GM18526 (cell line): ENCODE data around the gene CPLANE1.
A peak's percentile ranks its signal among the peaks of the same experiment; 100 is the strongest.

Experiments used
- POLR2A ChIP-seq: IDR thresholded peaks from 3 replicates; pipeline ENCODE4 v1.6.1; 2011; ENCODE audit not compliant: insufficient read length; ENCODE audit errors: extremely low read depth

Gene CPLANE1

DNA sequence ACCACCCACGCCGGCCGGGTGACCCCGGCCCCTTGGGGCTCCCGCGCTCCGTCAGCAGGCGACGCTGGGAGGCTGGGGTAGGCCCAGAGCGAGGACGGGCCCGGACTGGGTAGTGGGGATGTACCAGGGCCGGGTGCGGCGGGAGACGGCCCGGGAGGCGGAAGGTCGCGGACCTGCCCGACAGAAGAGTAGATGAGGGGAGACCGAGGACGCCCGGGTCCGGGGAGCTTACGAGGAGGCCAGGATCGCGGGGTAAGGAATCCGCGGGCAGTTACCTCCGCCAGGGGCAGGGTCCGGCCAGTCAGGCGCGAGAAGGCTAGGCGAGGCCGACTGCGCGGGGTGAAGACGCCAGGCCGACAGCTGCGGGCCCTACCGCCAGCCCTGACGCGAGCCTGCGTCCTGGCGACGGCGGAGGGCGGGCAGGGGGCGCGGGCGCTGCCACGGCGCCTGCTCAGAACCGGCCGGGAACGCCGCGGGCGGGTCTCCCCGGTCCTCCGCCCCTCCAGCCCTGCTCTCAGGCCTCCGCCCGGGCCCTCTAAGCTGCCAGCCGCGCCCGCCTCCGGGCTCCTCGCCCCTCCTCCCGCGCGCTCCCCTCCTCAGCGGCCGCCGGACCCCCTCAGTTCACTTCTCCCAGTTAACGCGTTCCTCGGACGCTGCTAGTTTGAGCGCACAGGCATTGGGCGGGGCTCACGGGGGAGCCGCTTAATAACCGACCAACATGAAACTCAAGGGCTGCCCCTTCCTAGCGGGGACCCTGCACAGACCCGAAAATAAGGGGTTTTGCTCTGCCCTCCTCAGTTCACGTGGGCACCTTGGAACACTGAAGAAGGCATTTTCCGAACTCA is at the start of gene CPLANE1:
Gene CPLANE1, minus strand, starts transcription at position 407 of the 845 bp plus-strand sequence. CDS start 1,678 bp downstream, outside the sequence.
- peak; percentile 73 for TF ChIP-seq POLR2A

GRCh38 chr5:37283214-37283820 is 34.1 kb upstream of the CPLANE1 start:
- no peak for TF ChIP-seq POLR2A

DNA sequence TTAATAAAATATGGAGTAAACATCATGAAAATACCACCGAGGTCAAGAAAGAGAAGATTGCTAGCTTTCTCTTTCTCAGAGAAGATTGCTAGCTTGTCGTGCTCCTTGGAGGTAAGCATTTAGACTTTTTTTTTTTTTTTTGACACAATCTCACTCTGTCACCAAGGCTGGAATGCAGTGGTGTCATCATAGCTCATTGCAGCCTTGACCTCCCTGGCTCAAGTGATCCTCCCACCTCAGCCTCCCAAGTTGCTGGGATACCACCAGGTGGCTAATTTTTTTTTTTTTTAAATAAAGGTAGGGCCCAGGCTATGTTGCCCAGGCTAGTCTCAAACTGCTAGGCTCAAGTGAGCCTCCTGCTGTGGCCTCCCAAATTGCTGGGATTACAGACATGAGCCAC is 26.3 kb upstream of the CPLANE1 start:
- TF ChIP-seq POLR2A: no peak

- TF ChIP-seq POLR2A: no peak
Measured at GRCh38 chr5:37272511-37272910, 23.3 kb upstream of the CPLANE1 start.

GRCh38 chr5:37255774-37256358 is 6.7 kb upstream of the CPLANE1 start:
- TF ChIP-seq POLR2A: no peak

DNA sequence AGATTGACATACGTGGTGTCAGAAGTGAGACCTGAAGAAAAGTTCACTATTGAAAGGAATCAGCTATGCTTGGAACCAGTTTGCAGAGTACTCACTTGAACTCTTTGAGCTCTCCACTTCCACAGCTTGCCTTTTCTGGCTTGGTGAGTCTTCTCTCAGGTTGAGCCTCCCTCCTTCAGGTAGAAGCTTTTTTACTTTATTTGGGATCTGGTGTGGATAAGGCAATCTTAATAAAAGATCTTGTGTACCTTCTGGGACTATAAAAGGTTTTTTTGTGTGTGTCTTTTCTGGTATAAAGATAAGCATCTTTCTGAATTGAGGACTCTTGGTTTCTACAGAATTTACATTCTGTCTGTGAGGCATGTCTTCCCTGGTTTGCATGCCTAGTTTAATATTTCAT is 5.4 kb upstream of the CPLANE1 start:
- no peak for TF ChIP-seq POLR2A

DNA sequence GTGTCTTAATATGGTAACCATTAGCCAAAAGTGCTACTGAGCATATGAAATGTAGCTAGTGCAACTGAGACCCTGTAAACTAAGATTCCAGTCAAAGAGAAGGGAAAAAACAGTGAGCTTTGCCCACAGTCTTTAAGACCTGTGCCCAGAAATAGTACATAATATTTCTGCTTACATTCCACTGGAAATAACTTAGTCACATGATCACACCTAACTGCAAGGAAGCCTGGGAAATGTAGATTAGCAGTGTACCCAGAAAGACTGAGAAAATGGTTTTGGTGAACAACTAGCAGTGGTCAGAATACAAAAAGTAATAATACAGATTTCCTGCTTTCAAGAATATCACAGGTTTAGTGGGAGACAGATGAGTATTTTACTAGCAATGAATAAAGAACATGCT is 2.5 kb upstream of the CPLANE1 start:
- TF ChIP-seq POLR2A: no peak

- no peak for TF ChIP-seq POLR2A
Measured at GRCh38 chr5:37249815-37250164, 614 bp upstream of the CPLANE1 start.

GRCh38 chr5:37248421-37248969 is 681 bp downstream of the CPLANE1 start:
- no peak for TF ChIP-seq POLR2A

- TF ChIP-seq POLR2A: no peak
Measured at GRCh38 chr5:37247496-37247895, 1.7 kb downstream of the CPLANE1 start.

DNA sequence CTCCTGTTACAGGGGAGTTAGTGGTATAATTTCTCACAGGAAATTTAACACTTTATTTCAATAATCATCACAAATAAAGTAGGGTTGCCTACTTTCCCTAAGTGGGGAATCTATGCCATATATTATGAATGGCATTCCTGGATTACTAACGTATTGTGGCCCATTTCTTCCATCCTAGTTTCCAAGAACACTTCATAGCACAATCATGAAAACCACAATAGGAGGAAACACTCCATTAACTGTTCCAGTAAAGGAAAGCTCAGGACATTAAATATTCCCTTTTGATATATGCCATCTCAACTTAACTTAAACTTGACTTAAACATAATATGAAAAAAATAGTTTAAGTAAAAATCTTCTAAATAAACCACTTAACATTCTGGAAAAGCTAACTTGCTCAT is 2.1 kb downstream of the CPLANE1 start:
- TF ChIP-seq POLR2A: no peak

GRCh38 chr5:37234288-37234687 is 14.9 kb downstream of the CPLANE1 start:
- no peak for TF ChIP-seq POLR2A

- no peak for TF ChIP-seq POLR2A
Measured at GRCh38 chr5:37226377-37226776, 22.8 kb downstream of the CPLANE1 start.

- TF ChIP-seq POLR2A: no peak
Measured at GRCh38 chr5:37222181-37222580, 27.0 kb downstream of the CPLANE1 start.

DNA sequence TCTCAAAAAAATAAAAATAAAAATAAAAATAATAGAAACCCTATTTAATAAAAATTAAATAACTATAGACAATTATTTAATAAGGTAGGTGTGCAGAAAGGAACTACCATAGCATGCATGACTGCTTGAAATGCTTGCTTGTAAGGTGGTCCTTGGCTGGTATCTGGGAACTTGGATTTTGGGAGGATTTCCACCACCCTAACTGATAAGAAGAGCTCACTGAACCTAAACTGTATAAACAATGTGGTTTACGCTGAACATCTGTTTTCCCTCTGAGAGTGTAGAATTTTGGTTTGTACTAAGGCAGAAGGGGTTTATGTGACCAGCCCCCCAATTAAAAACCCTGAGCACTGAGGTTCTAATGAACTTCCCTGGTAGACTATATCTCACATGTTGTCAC is 31.2 kb downstream of the CPLANE1 start:
- TF ChIP-seq POLR2A: no peak

DNA sequence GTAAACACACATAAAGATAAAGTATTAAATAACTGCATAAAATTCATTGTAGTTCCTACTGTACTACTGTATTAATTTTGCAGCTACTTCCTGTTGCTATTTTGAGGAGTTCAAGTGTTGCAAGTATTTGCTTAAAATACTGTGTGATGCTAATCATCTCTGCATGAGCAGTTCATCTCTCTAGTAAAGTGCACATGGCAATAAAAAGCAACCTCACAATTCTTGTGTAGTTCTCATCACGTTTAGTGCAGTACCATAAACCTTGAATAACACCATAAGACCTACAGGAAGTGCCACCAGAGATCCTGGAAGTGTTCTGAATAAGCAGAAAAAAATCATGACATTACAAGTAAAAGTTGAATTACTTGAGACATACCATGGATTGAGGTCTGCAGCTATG is 34.6 kb downstream of the CPLANE1 start:
- TF ChIP-seq POLR2A: no peak
